ENCODE results near the gene ADD1. TPM values are rescaled to one million over a fixed set of nuclear protein-coding genes. Genes with fewer than 3 reads are reported as not detected.
A peak's percentile ranks its signal among the peaks of the same experiment; 100 is the strongest.

Gene ADD1, protein sequence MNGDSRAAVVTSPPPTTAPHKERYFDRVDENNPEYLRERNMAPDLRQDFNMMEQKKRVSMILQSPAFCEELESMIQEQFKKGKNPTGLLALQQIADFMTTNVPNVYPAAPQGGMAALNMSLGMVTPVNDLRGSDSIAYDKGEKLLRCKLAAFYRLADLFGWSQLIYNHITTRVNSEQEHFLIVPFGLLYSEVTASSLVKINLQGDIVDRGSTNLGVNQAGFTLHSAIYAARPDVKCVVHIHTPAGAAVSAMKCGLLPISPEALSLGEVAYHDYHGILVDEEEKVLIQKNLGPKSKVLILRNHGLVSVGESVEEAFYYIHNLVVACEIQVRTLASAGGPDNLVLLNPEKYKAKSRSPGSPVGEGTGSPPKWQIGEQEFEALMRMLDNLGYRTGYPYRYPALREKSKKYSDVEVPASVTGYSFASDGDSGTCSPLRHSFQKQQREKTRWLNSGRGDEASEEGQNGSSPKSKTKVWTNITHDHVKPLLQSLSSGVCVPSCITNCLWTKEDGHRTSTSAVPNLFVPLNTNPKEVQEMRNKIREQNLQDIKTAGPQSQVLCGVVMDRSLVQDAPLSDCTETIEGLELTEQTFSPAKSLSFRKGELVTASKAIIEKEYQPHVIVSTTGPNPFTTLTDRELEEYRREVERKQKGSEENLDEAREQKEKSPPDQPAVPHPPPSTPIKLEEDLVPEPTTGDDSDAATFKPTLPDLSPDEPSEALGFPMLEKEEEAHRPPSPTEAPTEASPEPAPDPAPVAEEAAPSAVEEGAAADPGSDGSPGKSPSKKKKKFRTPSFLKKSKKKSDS
- 197 and 235 TPM in 2 replicates for total RNA-seq (ENCODE audit: low replicate concordance)
- long read RNA-seq, full-length matches to known transcripts, result 2 of 24 reads
- long read RNA-seq, partial matches to known transcripts, result 7 of 24 reads
- long read RNA-seq, other reads (novel, unspliced or antisense), result 15 of 24 reads

DNA sequence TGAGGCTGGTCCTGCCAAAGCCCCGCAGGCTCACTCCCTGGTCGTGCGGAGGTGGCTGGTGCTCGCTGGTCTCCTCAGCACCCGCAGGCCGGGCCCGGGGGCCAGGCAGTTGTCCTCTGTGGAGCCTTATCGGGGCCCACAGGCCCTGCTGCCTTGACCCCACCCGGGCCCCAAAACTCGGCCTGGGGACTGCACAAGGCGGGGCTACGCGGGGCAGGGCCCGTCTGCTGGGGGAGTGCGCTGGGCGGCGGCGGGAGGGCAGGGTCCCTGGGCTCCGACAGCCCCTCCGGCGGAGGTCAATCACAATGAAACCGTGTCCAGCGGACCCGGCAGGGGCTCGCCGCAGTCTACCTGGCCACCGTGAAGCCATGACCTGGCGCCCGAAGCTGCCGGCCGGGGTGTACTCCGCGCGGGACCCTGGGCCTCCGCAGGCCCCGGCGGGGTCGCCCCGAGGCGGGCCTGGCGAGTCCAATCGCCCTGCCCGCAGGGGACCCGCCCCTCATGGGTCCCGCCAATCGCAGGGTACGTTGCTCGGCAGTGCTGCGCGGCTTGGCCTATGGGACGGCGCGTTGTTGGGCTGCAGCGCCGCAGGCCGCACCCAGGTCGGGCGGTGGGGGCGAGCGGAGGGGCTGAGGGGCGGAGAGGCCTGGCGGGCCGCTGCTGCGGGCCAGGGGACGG, at the start of gene ADD1:
Gene ADD1 (plus strand): TSS at position 582 of the 678 bp plus-strand sequence. CDS start 32,072 bp downstream, outside the sequence.
- TF ChIP-seq, protein P1, sequence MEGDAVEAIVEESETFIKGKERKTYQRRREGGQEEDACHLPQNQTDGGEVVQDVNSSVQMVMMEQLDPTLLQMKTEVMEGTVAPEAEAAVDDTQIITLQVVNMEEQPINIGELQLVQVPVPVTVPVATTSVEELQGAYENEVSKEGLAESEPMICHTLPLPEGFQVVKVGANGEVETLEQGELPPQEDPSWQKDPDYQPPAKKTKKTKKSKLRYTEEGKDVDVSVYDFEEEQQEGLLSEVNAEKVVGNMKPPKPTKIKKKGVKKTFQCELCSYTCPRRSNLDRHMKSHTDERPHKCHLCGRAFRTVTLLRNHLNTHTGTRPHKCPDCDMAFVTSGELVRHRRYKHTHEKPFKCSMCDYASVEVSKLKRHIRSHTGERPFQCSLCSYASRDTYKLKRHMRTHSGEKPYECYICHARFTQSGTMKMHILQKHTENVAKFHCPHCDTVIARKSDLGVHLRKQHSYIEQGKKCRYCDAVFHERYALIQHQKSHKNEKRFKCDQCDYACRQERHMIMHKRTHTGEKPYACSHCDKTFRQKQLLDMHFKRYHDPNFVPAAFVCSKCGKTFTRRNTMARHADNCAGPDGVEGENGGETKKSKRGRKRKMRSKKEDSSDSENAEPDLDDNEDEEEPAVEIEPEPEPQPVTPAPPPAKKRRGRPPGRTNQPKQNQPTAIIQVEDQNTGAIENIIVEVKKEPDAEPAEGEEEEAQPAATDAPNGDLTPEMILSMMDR (conservative IDR thresholded peaks at IDR 0.05), result no peak
- H3K4me3 Mint-ChIP-seq, result peak within 1 kb of the TSS; percentile 95
- DNase-seq (ENCODE audit: extremely low spot score, unreplicated experiment), result peak; percentile 99
- H3K4me1 Mint-ChIP-seq (ENCODE audit: unreplicated experiment), result peaks cover 26% of the 10 kb centered on the region
- H3K36me3 Mint-ChIP-seq, result peaks cover 13% of the 10 kb centered on the region
- H3K27me3 Mint-ChIP-seq, result no peaks in the 10 kb centered on the region
- peak within 1 kb of the TSS; percentile 92 for H3K27ac Mint-ChIP-seq
- no peaks in the 10 kb centered on the region for H3K9me3 Mint-ChIP-seq

DNA sequence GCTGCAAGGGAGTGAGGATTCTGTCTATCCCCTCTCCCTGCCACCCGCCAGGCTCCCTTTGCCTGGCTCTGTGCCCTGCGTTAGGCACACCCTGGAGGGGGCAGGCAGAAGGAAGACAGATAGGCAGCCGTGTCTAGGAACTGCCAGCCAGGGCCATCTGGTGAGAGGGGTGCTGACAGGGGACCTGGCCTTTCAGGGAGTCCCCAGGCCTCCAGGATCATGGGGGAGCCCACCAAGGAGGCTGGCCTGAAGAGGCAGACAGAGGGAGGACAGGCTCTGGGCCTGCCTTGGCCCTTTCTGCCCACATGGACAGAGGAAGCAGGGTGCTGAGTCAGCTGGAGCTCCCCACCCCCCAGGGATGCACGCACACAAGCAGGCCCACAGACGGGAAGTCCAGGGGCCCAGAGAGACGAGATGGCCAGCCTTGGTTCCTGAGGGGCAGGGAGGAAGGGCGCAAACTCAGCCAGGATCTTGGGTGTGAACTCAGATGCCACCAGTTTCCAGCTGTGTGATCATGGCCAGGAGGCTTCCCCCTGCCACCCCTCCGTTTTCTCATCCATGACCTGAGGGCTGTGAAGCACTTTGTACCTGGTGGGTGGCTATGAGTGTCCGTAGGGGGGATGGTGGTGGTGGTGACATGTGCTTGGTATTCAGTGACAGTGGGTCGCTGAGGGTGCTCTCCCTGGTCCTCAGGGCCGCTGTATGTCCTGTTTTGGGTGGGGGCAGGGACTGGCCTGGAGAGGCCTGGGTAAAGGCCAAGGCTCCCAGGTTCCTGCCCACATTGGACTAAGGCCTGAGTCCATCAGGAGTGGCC, 49.0 kb upstream of the ADD1 start:
- peak overlapping the region; percentile 84 for H3K4me3 Mint-ChIP-seq
- no peak for DNase-seq (ENCODE audit: extremely low spot score, unreplicated experiment)
- TF ChIP-seq, protein P1 (conservative IDR thresholded peaks at IDR 0.05), result no peak
- H3K27ac Mint-ChIP-seq, result no peak overlapping the region
- H3K9me3 Mint-ChIP-seq, result no peaks in the 10 kb centered on the region
- no peaks in the 10 kb centered on the region for H3K36me3 Mint-ChIP-seq
- no peaks in the 10 kb centered on the region for H3K4me1 Mint-ChIP-seq (ENCODE audit: unreplicated experiment)
- H3K27me3 Mint-ChIP-seq, result no peaks in the 10 kb centered on the region

DNA sequence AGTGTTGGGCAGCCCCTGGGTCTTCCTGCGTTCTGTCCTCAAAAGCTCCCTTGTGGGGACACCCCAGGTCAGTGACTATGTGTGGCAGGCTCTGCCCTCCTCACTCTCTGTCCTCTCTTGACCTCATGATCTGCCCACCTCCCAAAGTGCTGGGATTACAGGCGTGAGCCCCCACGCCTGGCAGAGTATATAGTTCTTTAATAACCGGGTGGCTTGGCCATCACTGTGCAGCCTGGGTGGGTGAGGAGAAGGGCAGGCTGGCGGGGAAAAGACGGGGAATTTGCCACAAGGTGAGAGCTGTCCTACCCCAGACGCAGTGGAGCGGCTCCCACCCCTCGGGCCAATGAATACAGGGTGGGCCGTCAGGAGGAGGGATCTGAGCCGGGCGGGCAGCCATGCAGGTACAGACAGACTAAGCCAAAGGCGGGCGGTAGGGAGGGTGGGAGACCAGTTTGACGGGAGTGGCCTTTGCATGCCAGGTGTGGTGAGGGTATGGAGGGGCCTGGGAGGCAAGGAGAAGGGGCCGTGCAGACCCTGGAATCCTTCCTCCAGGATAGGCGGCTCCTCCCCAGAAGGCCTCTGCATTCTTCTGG, 48.2 kb upstream of the ADD1 start:
- H3K27me3 Mint-ChIP-seq, result no peaks in the 10 kb centered on the region
- H3K27ac Mint-ChIP-seq, result no peak overlapping the region
- no peaks in the 10 kb centered on the region for H3K36me3 Mint-ChIP-seq
- H3K9me3 Mint-ChIP-seq, result no peaks in the 10 kb centered on the region
- TF ChIP-seq, protein P1 (conservative IDR thresholded peaks at IDR 0.05), result no peak
- no peaks in the 10 kb centered on the region for H3K4me1 Mint-ChIP-seq (ENCODE audit: unreplicated experiment)
- H3K4me3 Mint-ChIP-seq, result no peak overlapping the region
- no peak for DNase-seq (ENCODE audit: extremely low spot score, unreplicated experiment)

DNA sequence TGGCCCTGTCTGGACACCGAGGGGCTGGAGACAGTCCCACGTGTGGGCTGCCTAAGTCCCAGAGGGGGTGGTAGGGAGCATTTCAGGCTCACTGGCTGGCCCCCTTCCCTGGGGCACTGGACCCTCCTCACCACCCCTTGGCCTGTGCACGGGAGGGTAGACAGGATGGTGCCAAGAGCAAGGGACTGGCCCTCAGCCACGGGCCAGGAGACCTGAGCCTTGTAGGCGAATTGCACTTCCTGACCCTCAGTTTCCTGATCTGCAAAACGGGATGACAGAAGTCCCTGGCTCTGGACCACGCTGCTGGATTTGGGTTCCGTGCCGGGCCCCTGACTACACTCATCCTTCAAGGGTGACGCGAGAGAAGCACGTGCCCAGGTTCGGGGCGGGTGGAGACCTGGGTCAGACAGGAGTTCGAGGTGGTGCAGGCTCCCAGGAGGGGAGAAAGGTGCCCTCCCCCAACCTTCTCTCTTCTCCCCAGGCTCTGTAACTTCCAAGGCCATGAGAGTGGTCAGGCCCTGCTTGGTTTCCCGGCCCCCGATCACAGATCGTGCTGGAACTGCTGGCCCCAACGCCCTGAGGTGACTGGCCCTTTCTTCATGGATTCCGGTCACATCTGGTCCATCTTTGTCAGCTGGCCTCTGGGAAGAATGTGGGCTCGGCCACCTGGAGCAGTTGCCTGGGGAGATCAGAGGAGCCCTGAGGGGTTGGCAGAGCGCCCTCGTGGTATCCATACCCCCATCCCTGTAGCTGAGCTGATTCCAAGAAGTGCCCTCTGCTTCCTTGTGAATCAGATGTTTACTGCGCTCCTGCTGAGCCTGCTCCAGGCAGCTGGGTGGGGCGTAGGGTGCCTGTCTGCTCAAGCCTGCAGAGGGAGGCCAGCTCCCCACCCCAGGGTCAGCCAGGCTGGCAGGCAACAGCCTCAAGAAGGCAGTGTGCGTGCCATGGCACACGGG, 47.5 kb upstream of the ADD1 start:
- H3K4me3 Mint-ChIP-seq, result peak overlapping the region; percentile 22
- H3K9me3 Mint-ChIP-seq, result no peaks in the 10 kb centered on the region
- H3K27ac Mint-ChIP-seq, result no peak overlapping the region
- TF ChIP-seq, protein P1 (conservative IDR thresholded peaks at IDR 0.05), result no peak
- no peaks in the 10 kb centered on the region for H3K4me1 Mint-ChIP-seq (ENCODE audit: unreplicated experiment)
- no peaks in the 10 kb centered on the region for H3K27me3 Mint-ChIP-seq
- H3K36me3 Mint-ChIP-seq, result no peaks in the 10 kb centered on the region
- DNase-seq (ENCODE audit: extremely low spot score, unreplicated experiment), result no peak

Measured in type B pancreatic cell (in vitro differentiated cells).